K562 (cell line): ENCODE data around the gene SPATS2. TPM values are rescaled to one million over a fixed set of nuclear protein-coding genes. Genes with fewer than 3 reads are reported as not detected.
A peak's percentile ranks its signal among the peaks of the same experiment; 100 is the strongest.

Experiments used
- BHLHE40 ChIP-seq: IDR thresholded peaks from 2 replicates; pipeline ENCODE4 v1.6.1; 2011; ENCODE audit warnings: low read length, improper control_type of control experiment
- CTBP1 ChIP-seq: fragments of 450-650 bp; IDR thresholded peaks from 2 replicates; pipeline ENCODE4 v1.6.1; 2016; ENCODE audit warnings: borderline replicate concordance
- GTF2E2 ChIP-seq: fragments of 200-800 bp; sonication (Bioruptor generic); IDR thresholded peaks from 2 replicates; pipeline ENCODE4 v1.6.1; 2016; ENCODE audit warnings: missing genetic modification characterization, missing compliant biosample characterization
- PURB ChIP-seq: sonication (generic); formaldehyde crosslinking; IDR thresholded peaks from 2 replicates; pipeline ENCODE4 v1.9.0; 2021; ENCODE audit warnings: low read depth, mild to moderate bottlenecking, missing genetic modification reagents
- SMAD3 ChIP-seq: fragments of 450-650 bp; formaldehyde crosslinking; conservative IDR thresholded peaks from 2 replicates; pipeline ENCODE4 v1.4.0; 2020; ENCODE audit warnings: mild to moderate bottlenecking
- TBP ChIP-seq: optimal IDR thresholded peaks from 2 replicates; pipeline ENCODE3; 2011; ENCODE audit warnings: low read depth, low read length, improper control_type of control experiment
- polyA plus RNA-seq, 8 experiments: library from polyadenylated mRNA; depleted of rRNA in 4 of 8; stranded (reverse) in 5 of 8; unstranded in 3 of 8; fragments of >200 nt; fragmentation: Nextera tagmentation in 2 of 8; fragmentation: Illumina TruSeq in 1 of 8; extraction: Ambion mirVana in 2 of 8; extraction: Trizol in 1 of 8; gene quantifications; 2 replicates each; pipeline versions ENCODE4 v1.2.1 to v1.2.3, GENCODE V29; 2011 to 2014; ENCODE audit warnings: inconsistent platforms in 1 of 8, missing spikeins in 1 of 8
- total RNA-seq, 7 experiments: library from RNA; depleted of rRNA in 6 of 7; stranded (reverse); fragments of >200 nt in 6 of 7; fragmentation: Illumina TruSeq in 2 of 7; extraction: Trizol in 2 of 7; gene quantifications; 2 replicates each; pipeline versions ENCODE4 v1.2.1 to v1.2.3, GENCODE V29; 2011 to 2021; ENCODE audit warnings: low replicate concordance in 1 of 7
- TF ChIP-seq, protein P1 (sequence below), 2 experiments: IDR thresholded peaks; 2 replicates each; pipeline ENCODE4 v1.6.1; 2012; ENCODE audit warnings: improper control_type of control experiment in 2 of 2, low read depth in 2 of 2, low read length in 2 of 2, borderline replicate concordance in 1 of 2
- TF ChIP-seq, protein P2 (sequence below): fragments of 450-650 bp; IDR thresholded peaks from 2 replicates; pipeline ENCODE4 v1.6.1; 2016; ENCODE audit warnings: borderline replicate concordance
- TF ChIP-seq, protein P3 (sequence below): sonication (generic); formaldehyde crosslinking; IDR thresholded peaks from 2 replicates; pipeline ENCODE4 v1.8.0; 2022; ENCODE audit warnings: mild to moderate bottlenecking, missing genetic modification reagents
- TF ChIP-seq, protein P4 (sequence below), 2 experiments: fragments of 450-650 bp; IDR thresholded peaks; 2 replicates each; pipeline ENCODE4 v1.6.1; 2016; ENCODE audit warnings: mild to moderate bottlenecking in 2 of 2, borderline replicate concordance in 1 of 2, low read depth in 1 of 2, moderate library complexity in 1 of 2

The SPATS2 gene
- total and polyA plus RNA-seq, 9 of the 15 experiments (the other 6 are each of a cell fraction or from before 2014, with no cell fraction given): 5.4 to 48.2 (median 17.5) TPM

DNA sequence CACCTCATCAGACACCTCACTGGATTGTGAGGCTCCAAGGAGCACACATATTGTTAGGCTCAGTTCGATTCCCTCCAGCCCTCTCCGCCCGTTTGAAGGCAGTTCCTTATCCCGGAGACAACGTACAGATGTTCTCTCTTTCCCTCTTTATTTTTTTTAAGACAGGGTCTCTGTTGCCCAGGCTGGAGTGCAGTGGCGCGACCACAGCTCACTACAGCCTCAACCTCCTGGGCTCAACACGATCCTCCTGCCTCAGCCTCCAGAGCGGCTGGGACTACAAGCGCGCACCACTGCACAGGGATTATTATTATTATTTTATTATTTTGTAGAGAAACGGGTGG lies 44.9 kb upstream of the SPATS2 start (continued):
- TF ChIP-seq GTF2E2 (tag) (0 out of 2 replicates have a peak, but pooled peaks have one; percentile 46), BHLHE40 (no peak), SMAD3 (CRISPR knock-in tag) (no peak), PURB (no peak), TBP (no peak), CTBP1 (0 out of 2 replicates have a peak, but pooled peaks have one; percentile 1)
- TF ChIP-seq, protein P1, sequence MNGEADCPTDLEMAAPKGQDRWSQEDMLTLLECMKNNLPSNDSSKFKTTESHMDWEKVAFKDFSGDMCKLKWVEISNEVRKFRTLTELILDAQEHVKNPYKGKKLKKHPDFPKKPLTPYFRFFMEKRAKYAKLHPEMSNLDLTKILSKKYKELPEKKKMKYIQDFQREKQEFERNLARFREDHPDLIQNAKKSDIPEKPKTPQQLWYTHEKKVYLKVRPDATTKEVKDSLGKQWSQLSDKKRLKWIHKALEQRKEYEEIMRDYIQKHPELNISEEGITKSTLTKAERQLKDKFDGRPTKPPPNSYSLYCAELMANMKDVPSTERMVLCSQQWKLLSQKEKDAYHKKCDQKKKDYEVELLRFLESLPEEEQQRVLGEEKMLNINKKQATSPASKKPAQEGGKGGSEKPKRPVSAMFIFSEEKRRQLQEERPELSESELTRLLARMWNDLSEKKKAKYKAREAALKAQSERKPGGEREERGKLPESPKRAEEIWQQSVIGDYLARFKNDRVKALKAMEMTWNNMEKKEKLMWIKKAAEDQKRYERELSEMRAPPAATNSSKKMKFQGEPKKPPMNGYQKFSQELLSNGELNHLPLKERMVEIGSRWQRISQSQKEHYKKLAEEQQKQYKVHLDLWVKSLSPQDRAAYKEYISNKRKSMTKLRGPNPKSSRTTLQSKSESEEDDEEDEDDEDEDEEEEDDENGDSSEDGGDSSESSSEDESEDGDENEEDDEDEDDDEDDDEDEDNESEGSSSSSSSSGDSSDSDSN (IDR thresholded peaks at IDR 0.05; ENCODE audit: borderline replicate concordance in 1 of 2, low read depth in 2 of 2, low read length in 2 of 2): no peak
- TF ChIP-seq, protein P2, sequence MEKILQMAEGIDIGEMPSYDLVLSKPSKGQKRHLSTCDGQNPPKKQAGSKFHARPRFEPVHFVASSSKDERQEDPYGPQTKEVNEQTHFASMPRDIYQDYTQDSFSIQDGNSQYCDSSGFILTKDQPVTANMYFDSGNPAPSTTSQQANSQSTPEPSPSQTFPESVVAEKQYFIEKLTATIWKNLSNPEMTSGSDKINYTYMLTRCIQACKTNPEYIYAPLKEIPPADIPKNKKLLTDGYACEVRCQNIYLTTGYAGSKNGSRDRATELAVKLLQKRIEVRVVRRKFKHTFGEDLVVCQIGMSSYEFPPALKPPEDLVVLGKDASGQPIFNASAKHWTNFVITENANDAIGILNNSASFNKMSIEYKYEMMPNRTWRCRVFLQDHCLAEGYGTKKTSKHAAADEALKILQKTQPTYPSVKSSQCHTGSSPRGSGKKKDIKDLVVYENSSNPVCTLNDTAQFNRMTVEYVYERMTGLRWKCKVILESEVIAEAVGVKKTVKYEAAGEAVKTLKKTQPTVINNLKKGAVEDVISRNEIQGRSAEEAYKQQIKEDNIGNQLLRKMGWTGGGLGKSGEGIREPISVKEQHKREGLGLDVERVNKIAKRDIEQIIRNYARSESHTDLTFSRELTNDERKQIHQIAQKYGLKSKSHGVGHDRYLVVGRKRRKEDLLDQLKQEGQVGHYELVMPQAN: peak; percentile 68; the same call in 1 of the 2 replicates
- TF ChIP-seq, protein P3, sequence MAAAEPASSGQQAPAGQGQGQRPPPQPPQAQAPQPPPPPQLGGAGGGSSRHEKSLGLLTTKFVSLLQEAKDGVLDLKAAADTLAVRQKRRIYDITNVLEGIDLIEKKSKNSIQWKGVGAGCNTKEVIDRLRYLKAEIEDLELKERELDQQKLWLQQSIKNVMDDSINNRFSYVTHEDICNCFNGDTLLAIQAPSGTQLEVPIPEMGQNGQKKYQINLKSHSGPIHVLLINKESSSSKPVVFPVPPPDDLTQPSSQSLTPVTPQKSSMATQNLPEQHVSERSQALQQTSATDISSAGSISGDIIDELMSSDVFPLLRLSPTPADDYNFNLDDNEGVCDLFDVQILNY (CRISPR knock-in tag): no peak
- TF ChIP-seq, protein P4, sequence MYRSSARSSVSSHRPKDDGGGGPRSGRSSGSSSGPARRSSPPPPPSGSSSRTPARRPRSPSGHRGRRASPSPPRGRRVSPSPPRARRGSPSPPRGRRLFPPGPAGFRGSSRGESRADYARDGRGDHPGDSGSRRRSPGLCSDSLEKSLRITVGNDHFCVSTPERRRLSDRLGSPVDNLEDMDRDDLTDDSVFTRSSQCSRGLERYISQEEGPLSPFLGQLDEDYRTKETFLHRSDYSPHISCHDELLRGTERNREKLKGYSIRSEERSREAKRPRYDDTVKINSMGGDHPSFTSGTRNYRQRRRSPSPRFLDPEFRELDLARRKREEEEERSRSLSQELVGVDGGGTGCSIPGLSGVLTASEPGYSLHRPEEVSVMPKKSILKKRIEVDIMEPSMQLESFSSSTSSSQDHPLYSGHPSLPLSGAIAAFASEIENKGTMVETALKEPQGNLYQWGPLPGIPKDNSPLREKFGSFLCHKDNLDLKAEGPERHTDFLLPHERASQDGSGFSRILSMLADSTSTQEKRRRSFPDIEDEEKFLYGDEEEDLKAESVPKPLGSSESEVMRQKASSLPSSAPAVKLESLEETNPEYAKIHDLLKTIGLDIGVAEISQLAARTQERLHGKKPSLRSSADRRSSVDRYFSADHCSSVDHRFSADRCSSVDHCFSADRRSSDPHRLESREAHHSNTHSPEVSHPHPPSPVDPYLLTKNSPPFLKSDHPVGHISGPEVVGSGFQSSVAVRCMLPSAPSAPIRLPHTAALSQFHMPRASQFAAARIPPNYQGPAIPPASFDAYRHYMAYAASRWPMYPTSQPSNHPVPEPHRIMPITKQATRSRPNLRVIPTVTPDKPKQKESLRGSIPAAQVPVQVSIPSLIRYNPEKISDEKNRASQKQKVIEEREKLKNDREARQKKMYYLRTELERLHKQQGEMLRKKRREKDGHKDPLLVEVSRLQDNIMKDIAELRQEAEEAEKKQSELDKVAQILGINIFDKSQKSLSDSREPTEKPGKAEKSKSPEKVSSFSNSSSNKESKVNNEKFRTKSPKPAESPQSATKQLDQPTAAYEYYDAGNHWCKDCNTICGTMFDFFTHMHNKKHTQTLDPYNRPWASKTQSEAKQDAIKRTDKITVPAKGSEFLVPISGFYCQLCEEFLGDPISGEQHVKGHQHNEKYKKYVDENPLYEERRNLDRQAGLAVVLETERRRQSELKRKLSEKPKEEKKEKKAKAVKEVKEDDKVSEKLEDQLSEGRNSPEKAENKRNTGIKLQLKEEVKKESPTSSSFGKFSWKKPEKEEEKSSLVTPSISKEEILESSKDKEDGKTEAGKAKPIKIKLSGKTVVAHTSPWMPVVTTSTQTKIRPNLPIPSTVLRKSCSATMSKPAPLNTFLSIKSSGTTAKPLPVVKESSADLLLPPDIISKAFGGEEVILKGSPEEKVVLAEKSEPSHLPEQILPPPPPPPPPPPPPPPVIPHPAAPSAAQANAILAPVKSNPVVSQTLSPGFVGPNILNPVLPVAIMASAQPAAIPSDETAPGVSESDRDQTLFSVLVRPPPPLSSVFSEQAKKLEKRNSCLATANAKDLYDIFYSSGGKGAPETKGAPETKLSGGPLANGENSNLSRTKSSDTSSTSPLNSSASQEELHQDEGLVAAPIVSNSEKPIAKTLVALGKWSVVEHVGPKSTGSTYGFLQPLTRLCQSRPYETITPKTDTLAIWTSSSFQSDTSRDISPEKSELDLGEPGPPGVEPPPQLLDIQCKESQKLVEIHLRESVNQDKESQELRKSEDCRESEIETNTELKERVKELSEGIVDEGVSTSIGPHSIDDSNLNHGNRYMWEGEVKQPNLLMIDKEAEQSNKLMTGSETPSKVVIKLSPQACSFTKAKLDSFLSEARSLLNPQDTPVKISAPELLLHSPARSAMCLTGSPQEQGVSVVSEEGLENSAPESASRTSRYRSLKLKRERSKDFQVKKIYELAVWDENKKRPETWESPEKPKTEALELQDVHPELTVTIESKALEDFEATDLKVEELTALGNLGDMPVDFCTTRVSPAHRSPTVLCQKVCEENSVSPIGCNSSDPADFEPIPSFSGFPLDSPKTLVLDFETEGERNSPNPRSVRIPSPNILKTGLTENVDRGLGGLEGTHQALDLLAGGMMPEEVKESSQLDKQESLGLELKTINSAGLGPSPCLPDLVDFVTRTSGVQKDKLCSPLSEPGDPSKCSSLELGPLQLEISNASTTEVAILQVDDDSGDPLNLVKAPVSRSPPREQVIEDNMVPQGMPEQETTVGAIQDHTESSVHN (IDR thresholded peaks at IDR 0.05; ENCODE audit: borderline replicate concordance in 1 of 2, low read depth in 1 of 2): no peak
